HCT116 (cell line): ENCODE results near the gene SERPINA3. TPM values are rescaled to one million over a fixed set of nuclear protein-coding genes. Genes with fewer than 3 reads are reported as not detected.

ENCODE experiments used
- ATAC-seq: fragments of 200-7000 bp; cut with Tn5 transposase; 2 replicates; pipeline ENCODE4 v1.9.1; 2020; ENCODE audit warnings: mild to moderate bottlenecking, moderate library complexity
- BruUV-seq: library from RNA; stranded (reverse); fragments of 400-500 nt; replicated peaks from 2 replicates; lab custom pipeline; 2021; lab: Mats Ljungman, UMichigan
- CTCF ChIA-PET: fragments of 300-600 bp; sonication (Branson Sonifier 250); formaldehyde crosslinking; loops from one replicate; lab custom pipeline; 2021; ENCODE audit warnings: antibody characterized with exemption; lab: Charles Lee
- POLR2A ChIA-PET: fragments of 300-600, 350-600 bp; sonication (Branson Sonifier 250); formaldehyde crosslinking; loops from one replicate; lab custom pipeline; 2021; ENCODE audit warnings: antibody characterized with exemption; lab: Charles Lee
- RAD21 ChIA-PET, 2 experiments: fragments of 300-600 bp; sonication (Branson Sonifier 250); formaldehyde crosslinking; loops; one replicate each; lab custom pipeline; 2023; ENCODE audit warnings: low total read pairs in 2 of 2; ENCODE audit not compliant: uncharacterized antibody in 2 of 2, unreplicated experiment in 2 of 2, low non-redundant PET in 1 of 2; lab: Charles Lee
- DNase-seq: peaks from one replicate; pipeline ENCODE4 v3.0.0-alpha.2; 2010; ENCODE audit warnings: low read depth, low spot score
- H2AFZ ChIP-seq: fragments of 200-600 bp; shearing (Covaris generic), sonication (generic); 2 replicates; pipeline ENCODE4 v1.6.1; 2017; ENCODE audit warnings: low read depth, mixed run types, mixed read lengths, antibody characterized with exemption, low read length; ENCODE audit not compliant: poor library complexity, severe bottlenecking
- H3K27ac ChIP-seq: 2 replicates; pipeline ENCODE4 v1.5.1; 2012; ENCODE audit warnings: low read depth, low read length
- H3K27me3 ChIP-seq: fragments of 200-600 bp; sonication (generic); 2 replicates; pipeline ENCODE4 v1.6.1; 2016; ENCODE audit warnings: mixed run types, low read length, mixed read lengths; ENCODE audit not compliant: insufficient read depth
- H3K36me3 ChIP-seq, 2 experiments: fragments of 200-500 bp in 1 of 2; fragments of 200-600 bp in 1 of 2; sonication (Bioruptor generic) in 1 of 2; sonication (generic) in 1 of 2; 2 replicates each; pipeline versions ENCODE4 v1.5.1 to v1.6.1; 2014 to 2016; ENCODE audit warnings: low read length in 2 of 2, inconsistent platforms in 1 of 2, mixed read lengths in 1 of 2, mixed run types in 1 of 2; ENCODE audit not compliant: insufficient read depth in 2 of 2, control insufficient read depth in 1 of 2
- H3K4me1 ChIP-seq, 2 experiments: fragments of 200-600 bp in 1 of 2; sonication (generic) in 1 of 2; 2 replicates each; pipeline versions ENCODE4 v1.5.1 to v1.6.1; 2012 to 2017; ENCODE audit warnings: low read length in 2 of 2, inconsistent platforms in 1 of 2, mild to moderate bottlenecking in 1 of 2, mixed read lengths in 1 of 2, mixed run types in 1 of 2, moderate library complexity in 1 of 2; ENCODE audit not compliant: insufficient read depth in 2 of 2, control insufficient read depth in 1 of 2
- H3K4me2 ChIP-seq: fragments of 200-600 bp; sonication (generic); 2 replicates; pipeline ENCODE4 v1.6.1; 2017; ENCODE audit warnings: mixed run types, low read length, mixed read lengths
- H3K4me3 ChIP-seq, 2 experiments: fragments of 200-600 bp in 1 of 2; sonication (generic) in 1 of 2; replicated peaks in 1 of 2; 2 replicates each; pipeline ENCODE4 v1.5.1; 2011 to 2016; ENCODE audit warnings: low read length in 2 of 2, control low read depth in 1 of 2, low read depth in 1 of 2, mild to moderate bottlenecking in 1 of 2, mixed read lengths in 1 of 2, mixed run types in 1 of 2
- H3K79me2 ChIP-seq: fragments of 200-600 bp; sonication (generic); 2 replicates; pipeline ENCODE4 v1.6.1; 2017; ENCODE audit warnings: mild to moderate bottlenecking, mixed run types, low read length, moderate library complexity, mixed read lengths; ENCODE audit not compliant: insufficient read depth
- H3K9ac ChIP-seq: fragments of 200-600 bp; sonication (generic); 2 replicates; pipeline ENCODE4 v1.6.1; 2016; ENCODE audit warnings: low read length, mixed read lengths
- H3K9me2 ChIP-seq: fragments of 200-600 bp; sonication (generic), shearing (Covaris generic); 2 replicates; pipeline ENCODE4 v1.6.1; 2017; ENCODE audit warnings: mixed run types, mild to moderate bottlenecking, moderate library complexity; ENCODE audit not compliant: insufficient read depth
- H3K9me3 ChIP-seq, 2 experiments: fragments of 200-500 bp in 1 of 2; fragments of 200-600 bp in 1 of 2; sonication (Bioruptor generic) in 1 of 2; sonication (generic) in 1 of 2; 2 replicates each; pipeline ENCODE4 v1.6.1; 2014 to 2017; ENCODE audit warnings: low read length in 2 of 2, mixed read lengths in 2 of 2, inconsistent platforms in 1 of 2, low read depth in 1 of 2, mild to moderate bottlenecking in 1 of 2, mixed run types in 1 of 2, moderate library complexity in 1 of 2; ENCODE audit not compliant: control insufficient read depth in 1 of 2, insufficient read depth in 1 of 2
- H4K20me1 ChIP-seq: fragments of 200-600 bp; sonication (generic), shearing (Covaris generic); 2 replicates; pipeline ENCODE4 v1.6.1; 2017; ENCODE audit warnings: mixed run types, mild to moderate bottlenecking, moderate library complexity; ENCODE audit not compliant: insufficient read depth
- CBX3 ChIP-seq: IDR thresholded peaks from 2 replicates; pipeline ENCODE4 v1.6.1; 2012; ENCODE audit warnings: low read depth
- EGR1 ChIP-seq: IDR thresholded peaks from 2 replicates; pipeline ENCODE4 v1.6.1; 2012; ENCODE audit warnings: low read depth
- EZH2 ChIP-seq: fragments of 200-600 bp; sonication (generic); IDR thresholded peaks from 2 replicates; pipeline ENCODE4 v1.6.1; 2017; ENCODE audit warnings: antibody characterized with exemption, mixed run types
- EZH2phosphoT487 ChIP-seq: fragments of 200-600 bp; IDR thresholded peaks from 2 replicates; pipeline ENCODE4 v1.6.1; 2018; ENCODE audit warnings: antibody characterized with exemption, borderline replicate concordance
- FOSL1 ChIP-seq: IDR thresholded peaks from 2 replicates; pipeline ENCODE4 v1.6.1; 2012; ENCODE audit warnings: low read depth
- SRF ChIP-seq: IDR thresholded peaks from 2 replicates; pipeline ENCODE4 v1.6.1; 2012; ENCODE audit warnings: low read depth
- TCF7L2 ChIP-seq: IDR thresholded peaks from 2 replicates; pipeline ENCODE4 v1.7.0; 2011; ENCODE audit warnings: borderline replicate concordance, inconsistent platforms; ENCODE audit not compliant: insufficient read depth, insufficient read length; ENCODE audit errors: extremely low read depth
- ZBTB33 ChIP-seq: IDR thresholded peaks from 2 replicates; pipeline ENCODE4 v1.6.1; 2011; ENCODE audit warnings: mild to moderate bottlenecking, low read length, moderate library complexity; ENCODE audit not compliant: insufficient replicate concordance; ENCODE audit errors: extremely low read depth
- ZFX ChIP-seq: fragments of 450-650 bp; IDR thresholded peaks from 2 replicates; pipeline ENCODE4 v1.6.1; 2017
- ZNF274 ChIP-seq: fragments of 200-500 bp; sonication (Bioruptor generic); IDR thresholded peaks from 2 replicates; pipeline ENCODE4 v1.6.1; 2014; ENCODE audit warnings: mild to moderate bottlenecking, low read depth, low read length, inconsistent platforms
- intact Hi-C: fragments of 100-400 bp; cut with micrococcal nuclease; formaldehyde crosslinking; loops from 2 replicates; pipeline ENCODE4 v1.10.0; 2022
- total RNA-seq: library from RNA; stranded (reverse); gene quantifications from one replicate; pipeline ENCODE4 v1.2.1, GENCODE V29; 2021; ENCODE audit not compliant: unreplicated experiment
- TF ChIP-seq, protein P1 (sequence below), 3 experiments: fragments of 200-600 bp in 1 of 3; sonication (generic) in 1 of 3; IDR thresholded peaks in 2 of 3; conservative IDR thresholded peaks in 1 of 3; 2 replicates each; pipeline ENCODE4 v1.5.1; 2012 to 2017; ENCODE audit warnings: low read depth in 2 of 3, low read length in 2 of 3, antibody characterized with exemption in 1 of 3, borderline replicate concordance in 1 of 3, control low read depth in 1 of 3, mild to moderate bottlenecking in 1 of 3, mixed read lengths in 1 of 3, mixed run types in 1 of 3, moderate library complexity in 1 of 3; ENCODE audit not compliant: insufficient read depth in 1 of 3
- TF ChIP-seq, protein P2 (sequence below): IDR thresholded peaks from 2 replicates; pipeline ENCODE4 v1.6.1; 2012

The SERPINA3 gene
- total RNA-seq, 1 experiment from 2014 or later: 4.3 TPM

DNA sequence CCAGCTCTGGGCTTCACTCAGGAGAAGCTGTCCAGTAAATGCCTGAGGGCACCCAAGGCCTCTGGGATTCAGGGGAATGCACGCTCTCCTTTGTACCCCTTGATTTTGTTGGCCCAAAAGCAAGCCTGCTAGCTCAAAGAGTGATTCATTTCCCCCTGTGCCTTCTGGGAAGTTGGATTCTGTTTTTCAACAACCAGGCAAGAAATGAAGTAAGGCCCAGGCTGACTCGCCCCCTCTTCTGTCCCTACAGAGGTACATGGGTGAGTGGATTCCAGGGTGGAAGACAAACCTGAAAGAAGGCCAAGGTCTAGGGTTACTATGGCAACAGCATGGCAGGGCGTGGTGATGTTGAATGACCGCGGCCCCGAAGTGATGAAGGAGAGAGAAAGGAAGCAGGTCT, 40.2 kb upstream of the SERPINA3 start (continued):
- no peak for TF ChIP-seq FOSL1
- TF ChIP-seq TCF7L2: no peak
- TF ChIP-seq, all 23 proteins: peak for 0

GRCh38 chr14:94572637-94573303, 39.4 kb upstream of the SERPINA3 start:
- Histone ChIP-seq H3K27me3 (no peaks in the 10 kb centered on the region), H3K79me2 (no peaks in the 10 kb centered on the region), H3K4me2 (no peak overlapping the region), H3K4me1 (no peaks in the 10 kb centered on the region), H3K4me3 (no peak overlapping the region), H3K36me3 (no peaks in the 10 kb centered on the region), H4K20me1 (no peaks in the 10 kb centered on the region), H3K9me3 (no peaks in the 10 kb centered on the region), H2AFZ (no peak overlapping the region)
- intact Hi-C loops: no loop called here
- BruUV-seq: no TSS peak
- CTCF ChIA-PET: no interaction called here
- POLR2A ChIA-PET: interaction anchor here (0.7 kb wide), 1 partner anchor 44 kb away, joined by 3 read pairs; no protein-coding TSS in a partner anchor
- RAD21 ChIA-PET: no interaction called here
- no peak for ATAC-seq
- DNase-seq: no peak
- TF ChIP-seq CBX3: no peak
- TF ChIP-seq, all 23 proteins: peak for 0
- H3K9ac ChIP-seq: no peak overlapping the region
- H3K9me2 ChIP-seq: no peaks in the 10 kb centered on the region
- no peak overlapping the region for H3K27ac ChIP-seq

DNA sequence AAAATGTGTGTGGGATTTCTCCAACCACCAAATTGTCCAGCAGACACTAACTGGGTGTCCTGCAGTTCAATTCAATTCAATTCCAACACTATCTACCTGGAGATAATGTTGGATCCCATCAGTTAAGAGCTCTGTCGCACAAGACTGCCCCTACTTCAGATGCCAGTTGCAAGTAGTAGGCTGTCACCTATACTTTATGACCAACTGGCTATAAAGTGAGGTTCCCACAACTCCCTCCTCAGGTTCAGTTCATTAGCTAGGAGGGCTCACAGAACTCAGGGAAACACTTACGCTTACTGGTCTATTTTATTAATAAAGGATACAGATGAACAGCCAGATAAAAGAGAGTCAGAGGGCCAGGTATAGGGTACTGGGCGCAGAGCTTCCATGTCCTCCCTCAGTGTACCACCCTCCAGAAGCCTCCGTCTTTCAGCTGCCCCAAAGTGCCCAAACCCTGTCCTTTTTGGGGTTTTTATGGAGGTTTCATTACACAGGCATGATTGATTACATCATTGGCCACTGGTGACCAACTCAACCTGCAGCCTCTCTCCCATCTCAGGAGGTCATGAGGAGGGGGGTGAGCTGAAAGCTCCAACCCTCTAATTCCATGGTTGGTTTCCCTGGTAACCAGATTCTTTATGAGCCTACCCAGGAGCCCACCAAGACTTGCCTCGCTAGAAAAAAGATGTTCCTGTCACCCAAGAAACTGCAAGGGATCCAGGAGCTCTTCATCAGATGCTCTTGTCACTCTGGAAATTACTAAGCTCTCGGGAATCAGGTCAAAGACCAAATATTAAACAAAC, 38.5 kb upstream of the SERPINA3 start:
- Histone ChIP-seq H3K9me2 (no peaks in the 10 kb centered on the region), H3K27me3 (no peaks in the 10 kb centered on the region), H3K4me1 (no peaks in the 10 kb centered on the region), H3K9me3 (no peaks in the 10 kb centered on the region), H3K9ac (no peak overlapping the region), H3K4me3 (no peak overlapping the region), H2AFZ (no peak overlapping the region), H3K4me2 (no peak overlapping the region), H3K36me3 (no peaks in the 10 kb centered on the region), H3K27ac (no peak overlapping the region), H4K20me1 (no peaks in the 10 kb centered on the region), H3K79me2 (no peaks in the 10 kb centered on the region)
- intact Hi-C loops: no loop called here
- ATAC-seq (no peak), DNase-seq (no peak)
- ChIA-PET POLR2A (no interaction called here), RAD21 (no interaction called here), CTCF (interaction anchor here (1.2 kb wide), 1 partner anchor 25 kb away, joined by 3 read pairs; no protein-coding TSS in a partner anchor)
- BruUV-seq: no TSS peak
- no peak for TF ChIP-seq SRF
- TF ChIP-seq ZFX: no peak
- no peak for TF ChIP-seq EZH2
- TF ChIP-seq, protein P1, sequence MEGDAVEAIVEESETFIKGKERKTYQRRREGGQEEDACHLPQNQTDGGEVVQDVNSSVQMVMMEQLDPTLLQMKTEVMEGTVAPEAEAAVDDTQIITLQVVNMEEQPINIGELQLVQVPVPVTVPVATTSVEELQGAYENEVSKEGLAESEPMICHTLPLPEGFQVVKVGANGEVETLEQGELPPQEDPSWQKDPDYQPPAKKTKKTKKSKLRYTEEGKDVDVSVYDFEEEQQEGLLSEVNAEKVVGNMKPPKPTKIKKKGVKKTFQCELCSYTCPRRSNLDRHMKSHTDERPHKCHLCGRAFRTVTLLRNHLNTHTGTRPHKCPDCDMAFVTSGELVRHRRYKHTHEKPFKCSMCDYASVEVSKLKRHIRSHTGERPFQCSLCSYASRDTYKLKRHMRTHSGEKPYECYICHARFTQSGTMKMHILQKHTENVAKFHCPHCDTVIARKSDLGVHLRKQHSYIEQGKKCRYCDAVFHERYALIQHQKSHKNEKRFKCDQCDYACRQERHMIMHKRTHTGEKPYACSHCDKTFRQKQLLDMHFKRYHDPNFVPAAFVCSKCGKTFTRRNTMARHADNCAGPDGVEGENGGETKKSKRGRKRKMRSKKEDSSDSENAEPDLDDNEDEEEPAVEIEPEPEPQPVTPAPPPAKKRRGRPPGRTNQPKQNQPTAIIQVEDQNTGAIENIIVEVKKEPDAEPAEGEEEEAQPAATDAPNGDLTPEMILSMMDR (IDR thresholded peaks at IDR 0.05 in 2 of 3, conservative IDR thresholded peaks at IDR 0.05 in 1 of 3; ENCODE audit: borderline replicate concordance in 1 of 3, insufficient read depth in 1 of 3, low read depth in 2 of 3, low read length in 2 of 3): no peak
- no peak for TF ChIP-seq CBX3
- TF ChIP-seq FOSL1: no peak
- no peak for TF ChIP-seq ZNF274
- TF ChIP-seq, protein P2, sequence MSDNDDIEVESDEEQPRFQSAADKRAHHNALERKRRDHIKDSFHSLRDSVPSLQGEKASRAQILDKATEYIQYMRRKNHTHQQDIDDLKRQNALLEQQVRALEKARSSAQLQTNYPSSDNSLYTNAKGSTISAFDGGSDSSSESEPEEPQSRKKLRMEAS: no peak
- TF ChIP-seq ZBTB33: no peak
- TF ChIP-seq EGR1: no peak
- TF ChIP-seq EZH2phosphoT487: no peak
